Sigmoid colon (tissue), 7 donors: ENCODE measurements around the gene RAF1. TPM values are rescaled to one million over a fixed set of nuclear protein-coding genes. Genes with fewer than 3 reads are reported as not detected.

ENCODE experiments used
- DNase-seq: peaks from one replicate; pipeline ENCODE4 v3.0.0-alpha.2; 2019
- H3K27ac ChIP-seq, 4 donors: fragments of 200-600 bp; sonication (generic); one replicate each; pipeline ENCODE4 v1.5.1; 2016 to 2019; ENCODE audit warnings: mild to moderate bottlenecking in 1 of 4
- H3K27me3 ChIP-seq, 3 donors: fragments of 200-600 bp; sonication (generic); one replicate each; pipeline ENCODE4 v1.5.1; 2019; ENCODE audit warnings: mild to moderate bottlenecking in 1 of 3
- H3K36me3 ChIP-seq, 4 donors: fragments of 200-600 bp; sonication (generic); one replicate each; pipeline ENCODE4 v1.5.1; 2016 to 2019
- H3K4me1 ChIP-seq, 4 donors: fragments of 200-600 bp; sonication (generic); one replicate each; pipeline ENCODE4 v1.5.1; 2017 to 2019
- H3K4me3 ChIP-seq, 4 donors: fragments of 200-600 bp; sonication (generic); one replicate each; pipeline ENCODE4 v1.5.1; 2017 to 2019; ENCODE audit warnings: mild to moderate bottlenecking in 2 of 4, moderate library complexity in 1 of 4
- H3K9me3 ChIP-seq, 4 donors: fragments of 200-600 bp in 3 of 4; sonication (generic) in 3 of 4; one replicate each; pipeline versions ENCODE4 v1.5.1 to v1.6.1; 2013 to 2019
- EP300 ChIP-seq, 4 donors: sonication (generic); formaldehyde crosslinking; IDR thresholded peaks; one replicate each; pipeline ENCODE4 v1.6.1; 2017; ENCODE audit warnings: antibody characterized with exemption in 4 of 4
- POLR2A ChIP-seq, 2 donors: fragments of 450-650 bp; IDR thresholded peaks; one replicate each; pipeline ENCODE4 v1.6.1; 2016; ENCODE audit warnings: antibody characterized with exemption in 2 of 2, mild to moderate bottlenecking in 2 of 2, moderate library complexity in 2 of 2
- POLR2AphosphoS5 ChIP-seq, 4 donors: sonication (generic); formaldehyde crosslinking; IDR thresholded peaks; one replicate each; pipeline ENCODE4 v1.6.1; 2017; ENCODE audit warnings: antibody characterized with exemption in 4 of 4
- WGBS, 2 donors: extraction: QIAGEN DNeasy Blood & Tissue Kit; methylation state at CpG; one replicate each; pipeline ENCODE4 v1.1.7; 2013; 5-methylcytosine and 5-hydroxymethylcytosine counted together
- intact Hi-C: fragments of 100-400 bp; cut with DNase I; formaldehyde crosslinking; loops from one replicate; pipeline ENCODE4 v1.15.1; 2023
- polyA plus RNA-seq, 3 donors: library from polyadenylated mRNA; stranded (reverse); fragments of 200-250 nt; gene quantifications; one replicate each; pipeline ENCODE4 v1.2.3, GENCODE V29; 2013
- total RNA-seq, 4 donors: library from RNA; depleted of rRNA; stranded (reverse); fragments of >200 nt; gene quantifications; one replicate each; pipeline ENCODE4 v1.1.0, GENCODE V29; 2016
- TF ChIP-seq, protein P1 (sequence below), 4 experiments: fragments of 450-650 bp in 3 of 4; fragments of 200-600 bp in 1 of 4; IDR thresholded peaks; one replicate each; pipeline ENCODE4 v1.5.1; 2016 to 2019; ENCODE audit warnings: antibody characterized with exemption in 4 of 4, mild to moderate bottlenecking in 3 of 4, moderate library complexity in 2 of 4
- donor health status: healthy with polysubstance abuse.
- donor health status: Bipolar disorder and iron deficiency.
- donor health status: healthy.

RAF1 gene
- total and polyA plus RNA-seq, 7 donors, result 45.0 to 101 (median 83.8) TPM

- no peak for DNase-seq
- no peaks in the 10 kb centered on the region for H3K27me3 ChIP-seq
- WGBS, 2 donors, result 78 to 82% methylated on average over 6 of the region's 6 CpGs
- peaks cover 14 to 71% (median 25%) of the 10 kb centered on the region in 4 donors for H3K36me3 ChIP-seq
- no peak overlapping the region for H3K27ac ChIP-seq
- no peaks in the 10 kb centered on the region for H3K9me3 ChIP-seq
- TF ChIP-seq, protein P1, sequence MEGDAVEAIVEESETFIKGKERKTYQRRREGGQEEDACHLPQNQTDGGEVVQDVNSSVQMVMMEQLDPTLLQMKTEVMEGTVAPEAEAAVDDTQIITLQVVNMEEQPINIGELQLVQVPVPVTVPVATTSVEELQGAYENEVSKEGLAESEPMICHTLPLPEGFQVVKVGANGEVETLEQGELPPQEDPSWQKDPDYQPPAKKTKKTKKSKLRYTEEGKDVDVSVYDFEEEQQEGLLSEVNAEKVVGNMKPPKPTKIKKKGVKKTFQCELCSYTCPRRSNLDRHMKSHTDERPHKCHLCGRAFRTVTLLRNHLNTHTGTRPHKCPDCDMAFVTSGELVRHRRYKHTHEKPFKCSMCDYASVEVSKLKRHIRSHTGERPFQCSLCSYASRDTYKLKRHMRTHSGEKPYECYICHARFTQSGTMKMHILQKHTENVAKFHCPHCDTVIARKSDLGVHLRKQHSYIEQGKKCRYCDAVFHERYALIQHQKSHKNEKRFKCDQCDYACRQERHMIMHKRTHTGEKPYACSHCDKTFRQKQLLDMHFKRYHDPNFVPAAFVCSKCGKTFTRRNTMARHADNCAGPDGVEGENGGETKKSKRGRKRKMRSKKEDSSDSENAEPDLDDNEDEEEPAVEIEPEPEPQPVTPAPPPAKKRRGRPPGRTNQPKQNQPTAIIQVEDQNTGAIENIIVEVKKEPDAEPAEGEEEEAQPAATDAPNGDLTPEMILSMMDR (IDR thresholded peaks at IDR 0.05), result no peak
- TF ChIP-seq EP300 (IDR thresholded peaks at IDR 0.05) (no peak), POLR2A (IDR thresholded peaks at IDR 0.05) (no peak), POLR2AphosphoS5 (IDR thresholded peaks at IDR 0.05) (no peak)
- intact Hi-C loops, result no loop called here
- no peak overlapping the region for H3K4me3 ChIP-seq
- H3K4me1 ChIP-seq, result no peaks in the 10 kb centered on the region
Measured at GRCh38 chr3:12612514-12613226, 51.2 kb downstream of the RAF1 start.

DNA sequence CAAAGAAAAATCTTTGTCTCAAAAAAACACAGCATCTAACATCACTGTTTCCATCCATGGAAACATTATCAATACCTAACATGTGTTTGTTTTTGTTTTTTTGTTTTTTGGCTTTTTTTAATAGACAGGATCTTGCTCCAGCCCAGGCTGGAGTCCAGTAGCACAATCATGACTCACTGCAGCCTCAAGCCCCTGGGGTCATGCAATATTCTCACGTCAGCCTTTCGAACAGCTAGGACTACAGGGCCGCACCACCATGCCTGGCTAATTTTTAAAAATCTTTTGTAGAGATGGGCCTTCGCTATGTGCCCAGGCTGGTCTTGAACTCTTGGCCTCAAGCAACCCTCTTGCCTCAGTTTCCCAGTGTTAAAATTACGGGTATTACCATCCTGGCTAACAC lies 52.8 kb downstream of the RAF1 start:
- no peaks in the 10 kb centered on the region for H3K27me3 ChIP-seq
- 77 to 78% methylated on average over 5 of the region's 5 CpGs for WGBS, 2 donors
- DNase-seq, result no peak
- intact Hi-C loops, result no loop called here
- no peaks in the 10 kb centered on the region for H3K9me3 ChIP-seq
- no peaks in the 10 kb centered on the region for H3K4me1 ChIP-seq
- TF ChIP-seq, protein P1 (IDR thresholded peaks at IDR 0.05), result no peak
- TF ChIP-seq POLR2AphosphoS5 (IDR thresholded peaks at IDR 0.05) (no peak), EP300 (IDR thresholded peaks at IDR 0.05) (no peak), POLR2A (IDR thresholded peaks at IDR 0.05) (no peak)
- no peak overlapping the region for H3K4me3 ChIP-seq
- peaks cover 13 to 72% (median 33%) of the 10 kb centered on the region in 4 donors for H3K36me3 ChIP-seq
- H3K27ac ChIP-seq, result no peak overlapping the region

DNA sequence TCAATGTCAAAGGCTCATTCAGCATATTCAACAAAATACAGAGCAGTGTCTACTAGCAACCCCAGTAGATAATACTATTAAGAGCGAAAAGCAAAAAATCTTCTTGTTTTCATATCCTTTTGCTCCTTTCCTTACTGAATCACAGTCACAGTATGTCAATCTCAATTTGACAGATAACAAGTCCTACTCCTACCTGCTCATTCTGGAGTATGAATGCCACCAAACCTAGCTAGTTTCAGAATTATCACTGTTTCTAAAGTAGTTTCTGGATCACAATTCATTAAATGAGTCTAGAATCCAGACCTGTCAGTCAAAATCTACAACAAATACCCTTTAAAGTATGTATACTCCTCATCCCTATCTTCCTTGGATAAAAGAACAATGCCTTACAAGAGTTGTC lies 55.5 kb downstream of the RAF1 start:
- no peak overlapping the region for H3K4me3 ChIP-seq
- TF ChIP-seq POLR2A (IDR thresholded peaks at IDR 0.05), result no peak
- no peak for TF ChIP-seq POLR2AphosphoS5 (IDR thresholded peaks at IDR 0.05)
- TF ChIP-seq EP300 (IDR thresholded peaks at IDR 0.05), result no peak
- TF ChIP-seq, protein P1 (IDR thresholded peaks at IDR 0.05), result no peak
- H3K36me3 ChIP-seq, result peaks cover 16 to 75% (median 32%) of the 10 kb centered on the region in 4 donors
- H3K4me1 ChIP-seq, result no peaks in the 10 kb centered on the region
- no peaks in the 10 kb centered on the region for H3K9me3 ChIP-seq
- intact Hi-C loops, result no loop called here
- no peak for DNase-seq
- no peaks in the 10 kb centered on the region for H3K27me3 ChIP-seq
- WGBS, 2 donors, result 99 to 100% methylated on average over 1 of the region's 1 CpG
- no peak overlapping the region for H3K27ac ChIP-seq

DNA sequence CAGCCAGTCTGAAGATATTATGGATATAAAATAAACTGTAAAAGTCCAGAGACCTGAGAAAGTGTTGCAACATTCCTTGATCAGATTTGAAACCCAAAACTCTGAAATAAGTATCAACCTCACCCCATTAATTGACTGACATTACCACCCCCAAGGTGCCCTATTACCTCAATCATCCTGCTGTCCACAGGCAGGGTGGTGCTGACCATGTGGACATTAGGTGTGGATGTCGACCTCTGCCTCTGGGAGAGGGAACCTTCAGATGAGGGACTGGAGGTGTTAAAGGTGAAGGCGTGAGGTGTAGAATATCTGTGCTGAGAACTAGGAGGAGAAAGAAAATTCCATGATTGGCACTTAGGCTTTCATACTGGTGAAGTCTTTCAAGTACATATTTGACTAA lies 59.9 kb downstream of the RAF1 start:
- Histone ChIP-seq H3K36me3 (peaks cover 16 to 98% (median 43%) of the 10 kb centered on the region in 4 donors), H3K4me1 (no peaks in the 10 kb centered on the region), H3K27ac (no peak overlapping the region), H3K9me3 (no peaks in the 10 kb centered on the region), H3K4me3 (no peak overlapping the region), H3K27me3 (no peaks in the 10 kb centered on the region)
- WGBS, 2 donors, result 88 to 89% methylated on average over 2 of the region's 2 CpGs
- intact Hi-C loops, result no loop called here
- TF ChIP-seq POLR2AphosphoS5 (IDR thresholded peaks at IDR 0.05), result no peak
- TF ChIP-seq, protein P1 (IDR thresholded peaks at IDR 0.05), result no peak
- TF ChIP-seq EP300 (IDR thresholded peaks at IDR 0.05), result no peak
- TF ChIP-seq POLR2A (IDR thresholded peaks at IDR 0.05), result no peak
- no peak for DNase-seq
